Activated CD4-positive, alpha-beta memory T cell treated with anti-CD3 and anti-CD28 coated beads, Interleukin-2, amount 10 ng/mL, durations not matched to agents 7 days and 5 days (primary cell): ENCODE measurements around the gene HCAR1. TPM values are rescaled to one million over a fixed set of nuclear protein-coding genes. Genes with fewer than 3 reads are reported as not detected.
A peak's percentile ranks its signal among the peaks of the same experiment; 100 is the strongest.
"Not testable (repeated sequence)": the region's sequence is repeated elsewhere in the genome, so short reads cannot be mapped to it uniquely, and the experiment has no call there.

Experiments
- CTCF ChIA-PET: fragments of 350-600 bp; sonication (Branson Sonifier 250); formaldehyde crosslinking; loops from one replicate; lab custom pipeline; 2021; ENCODE audit warnings: antibody characterized with exemption, inconsistent platforms; lab: Charles Lee
- POLR2A ChIA-PET: fragments of 350-600 bp; sonication (Branson Sonifier 250); formaldehyde crosslinking; loops from one replicate; lab custom pipeline; 2021; ENCODE audit warnings: antibody characterized with exemption; lab: Charles Lee
- DNase-seq: peaks from one replicate; pipeline ENCODE4 v3.0.0-alpha.2; 2020
- H3K27ac Mint-ChIP-seq: one replicate; pipeline ENCODE4 v1.8.0; 2021; ENCODE audit warnings: mild to moderate bottlenecking, mixed read lengths
- H3K27me3 Mint-ChIP-seq: one replicate; pipeline ENCODE4 v1.8.0; 2021; ENCODE audit warnings: mixed read lengths
- H3K36me3 Mint-ChIP-seq: one replicate; pipeline ENCODE4 v1.8.0; 2021; ENCODE audit warnings: low read depth, mixed read lengths
- H3K4me1 Mint-ChIP-seq: one replicate; pipeline ENCODE4 v1.8.0; 2021; ENCODE audit warnings: mixed read lengths
- H3K4me3 Mint-ChIP-seq: one replicate; pipeline ENCODE4 v1.8.0; 2021; ENCODE audit warnings: mild to moderate bottlenecking, mixed read lengths
- H3K9me3 Mint-ChIP-seq: one replicate; pipeline ENCODE4 v1.8.0; 2021; ENCODE audit warnings: mixed read lengths
- total RNA-seq, 2 experiments: library from RNA; stranded (reverse); gene quantifications; one replicate each; pipeline ENCODE4 v1.2.3, GENCODE V29; 2021

The HCAR1 gene
- total RNA-seq, 2 experiments from 2014 or later, result 0.28 to 0.30 TPM

- Mint-ChIP-seq H3K4me1 (peaks cover 12% of the 10 kb centered on the region), H3K27me3 (no peaks in the 10 kb centered on the region), H3K27ac (no peak overlapping the region), H3K9me3 (peaks cover 2% of the 10 kb centered on the region), H3K36me3 (no peaks in the 10 kb centered on the region), H3K4me3 (no peak overlapping the region)
- ChIA-PET POLR2A (no interaction called here), CTCF (interaction anchor here (0.7 kb wide), 1 partner anchor 11 kb away, joined by 3 read pairs; no protein-coding TSS in a partner anchor)
- DNase-seq, result no peak
These were observed 7.9 kb upstream of the HCAR1 start for GRCh38 chr12:122738571-122738970.

GRCh38 chr12:122732611-122733010, 2.0 kb upstream of the HCAR1 start:
- ChIA-PET POLR2A (interaction anchor here (1.2 to 1.4 kb wide), 3 partner anchors 10 to 343 kb away, joined by 3 to 4 read pairs (median 3); no protein-coding TSS in a partner anchor), CTCF (interaction anchor here (1.6 kb wide), 1 partner anchor 9 kb away, joined by 4 read pairs; no protein-coding TSS in a partner anchor)
- Mint-ChIP-seq H3K36me3 (peaks cover 8% of the 10 kb centered on the region), H3K27ac (peak overlapping the region; percentile 40), H3K4me3 (no peak overlapping the region), H3K9me3 (peaks cover 6% of the 10 kb centered on the region), H3K4me1 (peaks cover 64% of the 10 kb centered on the region), H3K27me3 (no peaks in the 10 kb centered on the region)
- DNase-seq, result no peak

- Mint-ChIP-seq H3K4me3 (no peak overlapping the region), H3K4me1 (peaks cover 64% of the 10 kb centered on the region), H3K36me3 (peaks cover 8% of the 10 kb centered on the region), H3K27ac (peak overlapping the region; percentile 52), H3K27me3 (no peaks in the 10 kb centered on the region), H3K9me3 (peaks cover 6% of the 10 kb centered on the region)
- DNase-seq, result peak; percentile 36
- ChIA-PET POLR2A (interaction anchor here (1.2 to 1.5 kb wide), 3 partner anchors 9 to 343 kb away, joined by 3 to 4 read pairs (median 3); no protein-coding TSS in a partner anchor), CTCF (interaction anchor here (1.6 kb wide), 1 partner anchor 9 kb away, joined by 4 read pairs; no protein-coding TSS in a partner anchor)
These were observed 1.5 kb upstream of the HCAR1 start for GRCh38 chr12:122732170-122732569.

- no peak for DNase-seq
- Mint-ChIP-seq H3K36me3 (peaks cover 8% of the 10 kb centered on the region), H3K27me3 (no peaks in the 10 kb centered on the region), H3K27ac (peak overlapping the region; percentile 37), H3K4me3 (peak overlapping the region; percentile 42), H3K9me3 (peaks cover 4% of the 10 kb centered on the region), H3K4me1 (peaks cover 84% of the 10 kb centered on the region)
- POLR2A ChIA-PET, result interaction anchor here (1.2 to 1.5 kb wide), 3 partner anchors 24 to 503 kb away, joined by 4 to 5 read pairs (median 4); partner anchors contain the start of genes MPHOSPH9, MTRFR and ZCCHC8
- CTCF ChIA-PET, result no interaction called here
These were observed 945 bp downstream of the HCAR1 start for GRCh38 chr12:122729583-122730214.

GRCh38 chr12:122726080-122726558, 4.5 kb downstream of the HCAR1 start:
- H3K4me1 Mint-ChIP-seq, result peaks cover 71% of the 10 kb centered on the region
- H3K9me3 Mint-ChIP-seq, result no peaks in the 10 kb centered on the region
- DNase-seq, result peak; percentile 39
- peak overlapping the region; percentile 75 for H3K27ac Mint-ChIP-seq
- CTCF ChIA-PET, result interaction anchor here (1.3 to 1.4 kb wide), 2 partner anchors 22 to 27 kb away, joined by 3 to 5 read pairs; partner anchors contain the start of gene DENR
- H3K4me3 Mint-ChIP-seq, result peak overlapping the region; percentile 46
- H3K27me3 Mint-ChIP-seq, result no peaks in the 10 kb centered on the region
- H3K36me3 Mint-ChIP-seq, result no peaks in the 10 kb centered on the region
- POLR2A ChIA-PET, result interaction anchor here (1.3 to 1.5 kb wide), 2 partner anchors 9 to 199 kb away, joined by 3 to 4 read pairs; partner anchors contain the start of genes KNTC1 and RSRC2

GRCh38 chr12:122725452-122726079, 5.1 kb downstream of the HCAR1 start:
- H3K36me3 Mint-ChIP-seq, result no peaks in the 10 kb centered on the region
- no peaks in the 10 kb centered on the region for H3K27me3 Mint-ChIP-seq
- H3K9me3 Mint-ChIP-seq, result no peaks in the 10 kb centered on the region
- DNase-seq, result no peak
- ChIA-PET CTCF (no interaction called here), POLR2A (interaction anchor here (0.8 to 1.3 kb wide), 2 partner anchors 28 to 198 kb away, joined by 3 read pairs; partner anchors contain the start of genes KNTC1 and RSRC2)
- H3K4me1 Mint-ChIP-seq, result peaks cover 69% of the 10 kb centered on the region
- H3K27ac Mint-ChIP-seq, result peak overlapping the region; percentile 75
- H3K4me3 Mint-ChIP-seq, result peak overlapping the region; percentile 46

GRCh38 chr12:122724641-122725243, 5.9 kb downstream of the HCAR1 start:
- DNase-seq, result no peak
- H3K4me3 Mint-ChIP-seq, result no peak overlapping the region
- H3K4me1 Mint-ChIP-seq, result peaks cover 66% of the 10 kb centered on the region
- no peaks in the 10 kb centered on the region for H3K9me3 Mint-ChIP-seq
- POLR2A ChIA-PET, result interaction anchor here (0.8 to 1.3 kb wide), 2 partner anchors 28 to 198 kb away, joined by 3 read pairs; partner anchors contain the start of genes KNTC1 and RSRC2
- H3K36me3 Mint-ChIP-seq, result no peaks in the 10 kb centered on the region
- CTCF ChIA-PET, result no interaction called here
- H3K27ac Mint-ChIP-seq, result no peak overlapping the region
- H3K27me3 Mint-ChIP-seq, result no peaks in the 10 kb centered on the region

- no peaks in the 10 kb centered on the region for H3K9me3 Mint-ChIP-seq
- H3K36me3 Mint-ChIP-seq, result no peaks in the 10 kb centered on the region
- DNase-seq, result no peak
- no peak overlapping the region for H3K27ac Mint-ChIP-seq
- H3K4me1 Mint-ChIP-seq, result peaks cover 47% of the 10 kb centered on the region
- POLR2A ChIA-PET, result interaction anchor here (0.7 to 0.8 kb wide), 2 partner anchors 9 to 11 kb away, joined by 3 read pairs; no protein-coding TSS in a partner anchor
- CTCF ChIA-PET, result no interaction called here
- no peak overlapping the region for H3K4me3 Mint-ChIP-seq
- peaks cover 1% of the 10 kb centered on the region for H3K27me3 Mint-ChIP-seq
These were observed 8.3 kb downstream of the HCAR1 start for GRCh38 chr12:122722387-122722786.

- H3K9me3 Mint-ChIP-seq, result no peaks in the 10 kb centered on the region
- peaks cover 2% of the 10 kb centered on the region for H3K27me3 Mint-ChIP-seq
- no peaks in the 10 kb centered on the region for H3K36me3 Mint-ChIP-seq
- ChIA-PET CTCF (no interaction called here), POLR2A (interaction anchor here (0.9 kb wide), 1 partner anchor 11 kb away, joined by 4 read pairs; no protein-coding TSS in a partner anchor)
- H3K4me1 Mint-ChIP-seq, result peaks cover 40% of the 10 kb centered on the region
- no peak for DNase-seq
- peak overlapping the region; percentile 0 for H3K4me3 Mint-ChIP-seq
- H3K27ac Mint-ChIP-seq, result peak overlapping the region; percentile 21
These were observed 9.5 kb downstream of the HCAR1 start for GRCh38 chr12:122721057-122721545.

GRCh38 chr12:122716658-122717057, 14.0 kb downstream of the HCAR1 start, which contains the start of gene HCAR3:
HCAR3 (minus strand) TSS chr12:122716811; CDS start chr12:122716737, 74 bp downstream.
- POLR2A ChIA-PET, H3K9me3 Mint-ChIP-seq, H3K4me3 Mint-ChIP-seq, CTCF ChIA-PET, H3K27me3 Mint-ChIP-seq, DNase-seq, H3K36me3 Mint-ChIP-seq, H3K27ac Mint-ChIP-seq: not testable (repeated sequence)
- H3K4me1 Mint-ChIP-seq, result peaks cover 14% of the 10 kb centered on the region

GRCh38 chr12:122715211-122715610, 15.4 kb downstream of the HCAR1 start:
- H3K4me1 Mint-ChIP-seq, H3K27ac Mint-ChIP-seq, H3K4me3 Mint-ChIP-seq, H3K27me3 Mint-ChIP-seq, H3K9me3 Mint-ChIP-seq, CTCF ChIA-PET, H3K36me3 Mint-ChIP-seq, DNase-seq, POLR2A ChIA-PET: not testable (repeated sequence)

- POLR2A ChIA-PET, CTCF ChIA-PET: not testable (repeated sequence)
These were observed 17.0 kb downstream of the HCAR1 start for GRCh38 chr12:122713491-122714188.

More at GRCh38 chr12:122713491-122714188, 17.0 kb downstream of the HCAR1 start:
- H3K4me3 Mint-ChIP-seq, H3K36me3 Mint-ChIP-seq, H3K27me3 Mint-ChIP-seq, H3K4me1 Mint-ChIP-seq, DNase-seq, H3K27ac Mint-ChIP-seq, H3K9me3 Mint-ChIP-seq: not testable (repeated sequence)
